ENCODE measurements around the gene CREBBP. TPM values are rescaled to one million over a fixed set of nuclear protein-coding genes. Genes with fewer than 3 reads are reported as not detected.
A peak's percentile ranks its signal among the peaks of the same experiment; 100 is the strongest.

The CREBBP gene
- total and polyA plus RNA-seq, 9 of the 15 experiments (the other 6 are each of a cell fraction or from before 2014, with no cell fraction given) = 0.70 to 24.8 (median 5.6) TPM

DNA sequence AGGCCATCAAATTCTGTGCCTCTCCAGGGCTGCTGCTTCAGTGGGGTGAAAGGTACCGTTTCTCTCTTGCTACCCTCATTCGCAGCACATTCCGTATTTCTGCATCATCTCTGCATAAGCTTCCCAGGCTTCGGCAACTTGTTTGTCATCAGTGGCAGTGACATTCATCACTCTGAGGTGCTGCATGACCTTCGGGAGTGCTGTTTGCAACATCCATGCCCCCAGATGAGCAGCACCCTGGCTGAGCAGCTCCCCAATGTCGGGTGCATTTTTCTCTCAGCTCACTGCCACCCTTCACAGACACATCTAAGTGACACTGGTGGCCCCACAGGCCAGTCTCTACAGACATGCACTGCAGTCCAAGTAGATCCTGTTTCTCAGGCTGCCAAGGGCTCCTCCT, 3.8 kb downstream of the CREBBP start:
- Histone ChIP-seq H3K9ac (ENCODE audit: insufficient read depth in 1 of 2, low read depth in 2 of 2, low read length in 2 of 2) (no peak overlapping the region; a peak in 1 of 4 replicates), H3K79me2 (ENCODE audit: control insufficient read depth, insufficient read depth, low read length) (peaks cover 81% of the 10 kb centered on the region), H3K27ac (ENCODE audit: extremely low read depth, low read depth, low read length) (no peak overlapping the region), H3K4me3 (no peak overlapping the region), H4K20me1 (replicated peaks; ENCODE audit: control insufficient read depth, insufficient read depth, low read length) (peaks cover 56% of the 10 kb centered on the region), H3K4me1 (replicated peaks in 1 of 2; ENCODE audit: control insufficient read depth in 2 of 2, insufficient read depth in 2 of 2, low read length in 2 of 2) (peaks cover 18 to 31% of the 10 kb centered on the region in 2 experiments), H3K4me2 (ENCODE audit: insufficient read depth, low read length) (no peak overlapping the region), H3K9me1 (ENCODE audit: control insufficient read depth, insufficient read depth, low read length) (peaks cover 4% of the 10 kb centered on the region), H3K27me3 (ENCODE audit: control insufficient read depth in 2 of 2, insufficient read depth in 2 of 2, low read length in 2 of 2) (no peaks in the 10 kb centered on the region), H2AFZ (ENCODE audit: low read depth, low read length) (no peak overlapping the region), H3K9me3 (replicated peaks; ENCODE audit: control insufficient read depth, insufficient read depth, low read depth, low read length) (no peaks in the 10 kb centered on the region), H3K36me3 (ENCODE audit: control insufficient read depth, insufficient read depth, low read length) (peaks cover 6% of the 10 kb centered on the region; the same call in 1 of the 3 replicates)
- DNase-seq (ENCODE audit: extremely low read depth in 1 of 4, low spot score in 3 of 4) (no peak), FAIRE-seq (no peak), ATAC-seq (no peak)
- 79% methylated on average over 6 of the region's 6 CpGs for WGBS (ENCODE audit: insufficient coverage, low coverage, missing lambda C conversion rate)
- no TSS peak for BruUV-seq (replicated peaks)
- POLR2A ChIA-PET = interaction anchor here (0.6 to 8.4 kb wide), 3 partner anchors 12 to 353 kb away, joined by 4 to 86 read pairs (median 4); no protein-coding TSS in a partner anchor
- in situ Hi-C loops (cut with MboI) (no loop called here), intact Hi-C loops (cut with micrococcal nuclease) (no loop called here)
- CTCF ChIA-PET (ENCODE audit: low intra/inter-chr PET ratio) = no interaction called here
- TF ChIP-seq RBFOX2 (IDR thresholded peaks at IDR 0.05; ENCODE audit: low read depth, low read length) = peak; percentile 11; the same call in 1 of the 2 replicates
- TF ChIP-seq SETDB1 (IDR thresholded peaks at IDR 0.05; ENCODE audit: low read length) = no peak
- no peak for TF ChIP-seq ZNF311 (CRISPR knock-in tag; IDR thresholded peaks at IDR 0.05)

DNA sequence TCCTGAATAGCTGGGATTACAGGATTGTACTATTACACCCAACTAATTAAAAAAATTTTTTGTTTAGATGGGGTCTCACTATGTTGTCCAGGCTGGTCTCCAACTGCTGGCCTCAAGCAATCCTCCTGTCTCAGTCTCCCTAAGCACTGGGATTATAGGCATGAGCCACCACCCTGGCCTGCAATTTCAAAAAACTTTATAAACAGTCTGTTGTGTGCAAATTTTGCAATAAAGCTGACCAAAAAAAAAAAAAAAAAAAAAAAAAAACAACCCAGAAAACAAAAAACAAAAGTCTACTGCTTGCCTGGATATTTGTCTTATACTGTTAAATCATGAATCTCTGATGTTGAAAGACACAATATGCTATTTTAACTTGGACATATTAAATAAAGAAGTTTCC, 4.4 kb downstream of the CREBBP start:
- DNase-seq (ENCODE audit: extremely low read depth in 1 of 4, low spot score in 3 of 4) (no peak), ATAC-seq (no peak), FAIRE-seq (no peak)
- peaks cover 56% of the 10 kb centered on the region for H4K20me1 ChIP-seq (replicated peaks; ENCODE audit: control insufficient read depth, insufficient read depth, low read length)
- no TSS peak for BruUV-seq (replicated peaks)
- in situ Hi-C loops (cut with MboI) = no loop called here
- peaks cover 6% of the 10 kb centered on the region; the same call in 1 of the 3 replicates for H3K36me3 ChIP-seq (ENCODE audit: control insufficient read depth, insufficient read depth, low read length)
- ChIA-PET CTCF (ENCODE audit: low intra/inter-chr PET ratio) (no interaction called here), POLR2A (interaction anchor here (0.6 to 8.4 kb wide), 3 partner anchors 11 to 111 kb away, joined by 3 to 86 read pairs (median 4); no protein-coding TSS in a partner anchor)
- peaks cover 86% of the 10 kb centered on the region for H3K79me2 ChIP-seq (ENCODE audit: control insufficient read depth, insufficient read depth, low read length)
- peaks cover 4% of the 10 kb centered on the region for H3K9me1 ChIP-seq (ENCODE audit: control insufficient read depth, insufficient read depth, low read length)
- no peaks in the 10 kb centered on the region for H3K9me3 ChIP-seq (replicated peaks; ENCODE audit: control insufficient read depth, insufficient read depth, low read depth, low read length)
- H2AFZ ChIP-seq (ENCODE audit: low read depth, low read length) = no peak overlapping the region
- no peak overlapping the region for H3K4me2 ChIP-seq (ENCODE audit: insufficient read depth, low read length)
- no peak overlapping the region for H3K9ac ChIP-seq (ENCODE audit: insufficient read depth in 1 of 2, low read depth in 2 of 2, low read length in 2 of 2)
- H3K27me3 ChIP-seq (ENCODE audit: control insufficient read depth in 2 of 2, insufficient read depth in 2 of 2, low read length in 2 of 2) = no peaks in the 10 kb centered on the region
- no peak overlapping the region for H3K27ac ChIP-seq (ENCODE audit: extremely low read depth, low read depth, low read length)
- peaks cover 12 to 34% of the 10 kb centered on the region in 2 experiments for H3K4me1 ChIP-seq (replicated peaks in 1 of 2; ENCODE audit: control insufficient read depth in 2 of 2, insufficient read depth in 2 of 2, low read length in 2 of 2)
- H3K4me3 ChIP-seq = no peak overlapping the region
- intact Hi-C loops (cut with micrococcal nuclease) = no loop called here
- TF ChIP-seq LEF1 (IDR thresholded peaks at IDR 0.05) = no peak
- no peak for TF ChIP-seq MAZ (CRISPR knock-in tag; conservative IDR thresholded peaks at IDR 0.05 in 1 of 2, IDR thresholded peaks at IDR 0.05 in 1 of 2)
- TF ChIP-seq EP300 (IDR thresholded peaks at IDR 0.05; ENCODE audit: low read length) = no peak
- TF ChIP-seq HDAC2 (IDR thresholded peaks at IDR 0.05) = no peak
- peak; percentile 86; the same call in 1 of the 2 replicates for TF ChIP-seq ZNF121 (CRISPR knock-in tag; conservative IDR thresholded peaks at IDR 0.05)
- TF ChIP-seq, protein P1, sequence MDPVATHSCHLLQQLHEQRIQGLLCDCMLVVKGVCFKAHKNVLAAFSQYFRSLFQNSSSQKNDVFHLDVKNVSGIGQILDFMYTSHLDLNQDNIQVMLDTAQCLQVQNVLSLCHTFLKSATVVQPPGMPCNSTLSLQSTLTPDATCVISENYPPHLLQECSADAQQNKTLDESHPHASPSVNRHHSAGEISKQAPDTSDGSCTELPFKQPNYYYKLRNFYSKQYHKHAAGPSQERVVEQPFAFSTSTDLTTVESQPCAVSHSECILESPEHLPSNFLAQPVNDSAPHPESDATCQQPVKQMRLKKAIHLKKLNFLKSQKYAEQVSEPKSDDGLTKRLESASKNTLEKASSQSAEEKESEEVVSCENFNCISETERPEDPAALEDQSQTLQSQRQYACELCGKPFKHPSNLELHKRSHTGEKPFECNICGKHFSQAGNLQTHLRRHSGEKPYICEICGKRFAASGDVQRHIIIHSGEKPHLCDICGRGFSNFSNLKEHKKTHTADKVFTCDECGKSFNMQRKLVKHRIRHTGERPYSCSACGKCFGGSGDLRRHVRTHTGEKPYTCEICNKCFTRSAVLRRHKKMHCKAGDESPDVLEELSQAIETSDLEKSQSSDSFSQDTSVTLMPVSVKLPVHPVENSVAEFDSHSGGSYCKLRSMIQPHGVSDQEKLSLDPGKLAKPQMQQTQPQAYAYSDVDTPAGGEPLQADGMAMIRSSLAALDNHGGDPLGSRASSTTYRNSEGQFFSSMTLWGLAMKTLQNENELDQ (CRISPR knock-in tag; IDR thresholded peaks at IDR 0.05; ENCODE audit: borderline replicate concordance) = no peak
- TF ChIP-seq FOXM1 (IDR thresholded peaks at IDR 0.05; ENCODE audit: low read depth) = no peak
- no peak for TF ChIP-seq FOXM1 (CRISPR knock-in tag; IDR thresholded peaks at IDR 0.05; ENCODE audit: low read depth)
- TF ChIP-seq HMG20A (CRISPR knock-in tag; conservative IDR thresholded peaks at IDR 0.05) = no peak
- peak; percentile 98 for TF ChIP-seq ZNF384 (IDR thresholded peaks at IDR 0.05; ENCODE audit: low read depth, low read length)
- TF ChIP-seq, protein P2, sequence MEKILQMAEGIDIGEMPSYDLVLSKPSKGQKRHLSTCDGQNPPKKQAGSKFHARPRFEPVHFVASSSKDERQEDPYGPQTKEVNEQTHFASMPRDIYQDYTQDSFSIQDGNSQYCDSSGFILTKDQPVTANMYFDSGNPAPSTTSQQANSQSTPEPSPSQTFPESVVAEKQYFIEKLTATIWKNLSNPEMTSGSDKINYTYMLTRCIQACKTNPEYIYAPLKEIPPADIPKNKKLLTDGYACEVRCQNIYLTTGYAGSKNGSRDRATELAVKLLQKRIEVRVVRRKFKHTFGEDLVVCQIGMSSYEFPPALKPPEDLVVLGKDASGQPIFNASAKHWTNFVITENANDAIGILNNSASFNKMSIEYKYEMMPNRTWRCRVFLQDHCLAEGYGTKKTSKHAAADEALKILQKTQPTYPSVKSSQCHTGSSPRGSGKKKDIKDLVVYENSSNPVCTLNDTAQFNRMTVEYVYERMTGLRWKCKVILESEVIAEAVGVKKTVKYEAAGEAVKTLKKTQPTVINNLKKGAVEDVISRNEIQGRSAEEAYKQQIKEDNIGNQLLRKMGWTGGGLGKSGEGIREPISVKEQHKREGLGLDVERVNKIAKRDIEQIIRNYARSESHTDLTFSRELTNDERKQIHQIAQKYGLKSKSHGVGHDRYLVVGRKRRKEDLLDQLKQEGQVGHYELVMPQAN (IDR thresholded peaks at IDR 0.05; ENCODE audit: borderline replicate concordance) = no peak

Measured in K562 (cell line).